GM10248 (cell line): ENCODE measurements around the gene CKAP4.
A peak's percentile ranks its signal among the peaks of the same experiment; 100 is the strongest.

ENCODE experiments used
- CTCF ChIA-PET: fragments of 300-600 bp; sonication (Branson Sonifier 250); formaldehyde crosslinking; extraction: SDS; loops from one replicate; lab custom pipeline; 2021; ENCODE audit warnings: antibody characterized with exemption; lab: Yijun Ruan, JAX
- POLR2A ChIA-PET: fragments of 350-650 bp; sonication (Branson Sonifier 250); formaldehyde crosslinking; extraction: SDS; loops from one replicate; lab custom pipeline; 2020; ENCODE audit warnings: antibody characterized with exemption; lab: Yijun Ruan, JAX
- DNase-seq: peaks from one replicate; pipeline ENCODE4 v3.0.0; 2012; ENCODE audit errors: extremely low spot score
- CTCF ChIP-seq: IDR thresholded peaks from 2 replicates; pipeline ENCODE4 v1.5.1; 2012; ENCODE audit warnings: mild to moderate bottlenecking, low read depth; ENCODE audit errors: extremely low read depth, missing control alignments, control extremely low read depth

CKAP4 gene

GRCh38 chr12:106227641-106228319 is 20.0 kb downstream of the CKAP4 start:
- DNase-seq: no peak
- TF ChIP-seq CTCF: no peak
- POLR2A ChIA-PET: no interaction called here
- CTCF ChIA-PET: interaction anchor here (0.8 to 5.3 kb wide), 17 partner anchors 8 to 807 kb away, joined by 3 to 42 read pairs (median 8); no protein-coding TSS in a partner anchor

GRCh38 chr12:106226884-106227640 is 20.8 kb downstream of the CKAP4 start:
- TF ChIP-seq CTCF: peak; percentile 53
- DNase-seq: peak; percentile 75
- CTCF ChIA-PET: interaction anchor here (0.8 to 5.3 kb wide), 21 partner anchors 8 to 806 kb away, joined by 3 to 42 read pairs (median 5); partner anchors contain the start of gene POLR3B
- POLR2A ChIA-PET: no interaction called here

GRCh38 chr12:106224355-106224706 is 23.5 kb downstream of the CKAP4 start:
- ChIA-PET POLR2A (no interaction called here), CTCF (interaction anchor here (0.6 to 5.3 kb wide), 27 partner anchors 9 to 806 kb away, joined by 3 to 25 read pairs (median 5); no protein-coding TSS in a partner anchor)
- DNase-seq: no peak
- no peak for TF ChIP-seq CTCF

GRCh38 chr12:106223485-106224354 is 24.1 kb downstream of the CKAP4 start:
- ChIA-PET POLR2A (no interaction called here), CTCF (interaction anchor here (0.6 to 5.3 kb wide), 33 partner anchors 8 to 805 kb away, joined by 3 to 25 read pairs (median 4); no protein-coding TSS in a partner anchor)
- peak; percentile 99 for TF ChIP-seq CTCF
- peak; percentile 83 for DNase-seq

- CTCF ChIA-PET: no interaction called here
- TF ChIP-seq CTCF: no peak
- POLR2A ChIA-PET: no interaction called here
- no peak for DNase-seq
Observed at GRCh38 chr12:106220536-106220935, 27.3 kb downstream of the CKAP4 start.

- no peak for TF ChIP-seq CTCF
- ChIA-PET CTCF (no interaction called here), POLR2A (no interaction called here)
- no peak for DNase-seq
Observed at GRCh38 chr12:106219043-106219442, 28.8 kb downstream of the CKAP4 start.
